HEK293 (cell line): ENCODE results near the gene FSTL4.

Experiments used
- CTCF ChIA-PET: fragments of 350-600 bp; formaldehyde crosslinking; extraction: SDS; loops from one replicate; lab custom pipeline; 2021; ENCODE audit warnings: antibody characterized with exemption; lab: Yijun Ruan, JAX
- POLR2A ChIA-PET: fragments of 300-600 bp; formaldehyde crosslinking; extraction: SDS; loops from one replicate; lab custom pipeline; 2020; ENCODE audit warnings: antibody characterized with exemption, inconsistent platforms; lab: Yijun Ruan, JAX
- H3K27ac ChIP-seq: fragments of 200-500 bp; sonication (Bioruptor generic); 2 replicates; pipeline ENCODE4 v1.5.1; 2014; ENCODE audit warnings: low read depth, low read length, control low read depth, inconsistent platforms; ENCODE audit errors: extremely low read depth
- H3K36me3 ChIP-seq, 2 experiments: fragments of 200-500 bp in 1 of 2; sonication (Bioruptor generic) in 1 of 2; 1 replicate in 1 of 2; 2 replicates in 1 of 2; pipeline ENCODE4 v1.5.1; 2014 to 2017; ENCODE audit warnings: inconsistent platforms in 2 of 2, low read length in 2 of 2; ENCODE audit not compliant: control insufficient read depth in 2 of 2, insufficient read depth in 1 of 2
- H3K4me1 ChIP-seq: fragments of 200-500 bp; sonication (Bioruptor generic); 2 replicates; pipeline ENCODE4 v1.5.1; 2014; ENCODE audit warnings: mild to moderate bottlenecking, low read length, inconsistent platforms; ENCODE audit not compliant: control insufficient read depth, insufficient read depth
- H3K4me3 ChIP-seq: 2 replicates; pipeline ENCODE4 v1.5.1; 2011; ENCODE audit warnings: low read depth, mild to moderate bottlenecking, control low read depth, low read length, moderate library complexity
- H3K9me3 ChIP-seq: fragments of 200-500 bp; sonication (Bioruptor generic); 2 replicates; pipeline ENCODE4 v1.5.1; 2014; ENCODE audit warnings: low read depth, low read length, inconsistent platforms; ENCODE audit not compliant: control insufficient read depth, insufficient read depth
- HOXA7 ChIP-seq: sonication (generic); formaldehyde crosslinking; IDR thresholded peaks from 2 replicates; pipeline ENCODE4 v1.8.1; 2022; ENCODE audit warnings: missing genetic modification reagents, borderline replicate concordance
- KLF17 ChIP-seq: fragments of 450-650 bp; formaldehyde crosslinking; IDR thresholded peaks from 2 replicates; pipeline ENCODE4 v1.5.1; 2016; ENCODE audit warnings: missing biosample characterization, missing genetic modification characterization
- REPIN1 ChIP-seq: fragments of 450-650 bp; formaldehyde crosslinking; IDR thresholded peaks from 2 replicates; pipeline ENCODE4 v1.5.1; 2017; ENCODE audit warnings: missing biosample characterization, missing genetic modification characterization, low read depth
- SP7 ChIP-seq: fragments of 450-650 bp; formaldehyde crosslinking; IDR thresholded peaks from 2 replicates; pipeline ENCODE4 v1.5.1; 2016; ENCODE audit warnings: missing biosample characterization, missing genetic modification characterization
- WT1 ChIP-seq: fragments of 450-650 bp; formaldehyde crosslinking; IDR thresholded peaks from 2 replicates; pipeline ENCODE4 v1.5.1; 2016; ENCODE audit warnings: missing biosample characterization, missing genetic modification characterization
- ZBTB26 ChIP-seq: fragments of 450-650 bp; formaldehyde crosslinking; optimal IDR thresholded peaks from 2 replicates; pipeline ENCODE3; 2016; ENCODE audit warnings: missing biosample characterization, mild to moderate bottlenecking, missing genetic modification characterization
- ZBTB48 ChIP-seq: fragments of 450-650 bp; formaldehyde crosslinking; IDR thresholded peaks from 2 replicates; pipeline ENCODE4 v1.5.1; 2016; ENCODE audit warnings: missing biosample characterization, missing genetic modification characterization
- ZBTB49 ChIP-seq: fragments of 450-650 bp; formaldehyde crosslinking; IDR thresholded peaks from 2 replicates; pipeline ENCODE4 v1.5.1; 2016; ENCODE audit warnings: missing biosample characterization, missing genetic modification characterization, low read depth
- ZBTB6 ChIP-seq: fragments of 450-650 bp; formaldehyde crosslinking; IDR thresholded peaks from 2 replicates; pipeline ENCODE4 v1.5.1; 2017; ENCODE audit warnings: missing biosample characterization, missing genetic modification characterization
- ZFHX2 ChIP-seq: fragments of 450-650 bp; formaldehyde crosslinking; conservative IDR thresholded peaks from 2 replicates; pipeline ENCODE4 v1.5.1; 2016; ENCODE audit warnings: missing biosample characterization, missing genetic modification characterization
- ZNF121 ChIP-seq: fragments of 450-650 bp; formaldehyde crosslinking; IDR thresholded peaks from 2 replicates; pipeline ENCODE4 v1.5.1; 2016; ENCODE audit warnings: missing biosample characterization, missing genetic modification characterization
- ZNF174 ChIP-seq: fragments of 450-650 bp; formaldehyde crosslinking; IDR thresholded peaks from 2 replicates; pipeline ENCODE4 v1.5.0; 2017; ENCODE audit warnings: missing biosample characterization, mild to moderate bottlenecking, missing genetic modification characterization
- ZNF2 ChIP-seq: fragments of 450-650 bp; formaldehyde crosslinking; IDR thresholded peaks from 2 replicates; pipeline ENCODE4 v1.5.1; 2016; ENCODE audit warnings: missing biosample characterization, missing genetic modification characterization
- ZNF23 ChIP-seq: fragments of 450-650 bp; formaldehyde crosslinking; IDR thresholded peaks from 2 replicates; pipeline ENCODE4 v1.5.1; 2016; ENCODE audit warnings: missing biosample characterization, missing genetic modification characterization, borderline replicate concordance
- ZNF37A ChIP-seq: fragments of 450-650 bp; IDR thresholded peaks from 2 replicates; pipeline ENCODE4 v1.5.1; 2018; ENCODE audit warnings: missing biosample characterization, missing genetic modification characterization
- ZNF423 ChIP-seq: fragments of 450-650 bp; formaldehyde crosslinking; IDR thresholded peaks from 2 replicates; pipeline ENCODE4 v1.5.1; 2016; ENCODE audit warnings: missing biosample characterization, missing genetic modification characterization
- ZNF488 ChIP-seq: fragments of 450-650 bp; formaldehyde crosslinking; IDR thresholded peaks from 2 replicates; pipeline ENCODE4 v1.5.1; 2016; ENCODE audit warnings: missing biosample characterization, missing genetic modification characterization
- ZNF544 ChIP-seq: fragments of 450-650 bp; formaldehyde crosslinking; IDR thresholded peaks from 2 replicates; pipeline ENCODE4 v1.5.0; 2017; ENCODE audit warnings: missing biosample characterization, missing genetic modification characterization
- ZNF555 ChIP-seq: fragments of 450-650 bp; formaldehyde crosslinking; conservative IDR thresholded peaks from 2 replicates; pipeline ENCODE4 v1.5.1; 2017; ENCODE audit warnings: missing biosample characterization, mild to moderate bottlenecking, missing genetic modification characterization, inconsistent platforms
- ZNF600 ChIP-seq: fragments of 450-650 bp; formaldehyde crosslinking; IDR thresholded peaks from 2 replicates; pipeline ENCODE4 v1.5.1; 2016; ENCODE audit warnings: missing biosample characterization, missing genetic modification characterization
- ZNF664 ChIP-seq: fragments of 450-650 bp; formaldehyde crosslinking; IDR thresholded peaks from 2 replicates; pipeline ENCODE4 v1.5.1; 2016; ENCODE audit warnings: missing biosample characterization, missing genetic modification characterization
- ZNF677 ChIP-seq: fragments of 450-650 bp; IDR thresholded peaks from 2 replicates; pipeline ENCODE4 v1.5.0; 2018; ENCODE audit warnings: missing biosample characterization, mild to moderate bottlenecking, missing genetic modification characterization, moderate library complexity
- ZNF76 ChIP-seq: fragments of 450-650 bp; formaldehyde crosslinking; IDR thresholded peaks from 2 replicates; pipeline ENCODE4; 2016; ENCODE audit warnings: low read depth, missing biosample characterization, missing genetic modification characterization, borderline replicate concordance
- ZNF776 ChIP-seq: fragments of 450-650 bp; formaldehyde crosslinking; IDR thresholded peaks from 2 replicates; pipeline ENCODE4 v1.5.0; 2017; ENCODE audit warnings: missing biosample characterization, missing genetic modification characterization, borderline replicate concordance
- ZNF830 ChIP-seq: fragments of 450-650 bp; IDR thresholded peaks from 2 replicates; pipeline ENCODE4 v1.5.0; 2018; ENCODE audit warnings: missing biosample characterization, missing genetic modification characterization, low read depth, mild to moderate bottlenecking, moderate library complexity
- ZNF843 ChIP-seq: fragments of 450-650 bp; formaldehyde crosslinking; IDR thresholded peaks from 2 replicates; pipeline ENCODE4 v1.5.1; 2016; ENCODE audit warnings: missing biosample characterization, missing genetic modification characterization
- ZSCAN5A ChIP-seq: fragments of 450-650 bp; formaldehyde crosslinking; IDR thresholded peaks from 2 replicates; pipeline ENCODE4 v1.5.1; 2016; ENCODE audit warnings: missing biosample characterization, missing genetic modification characterization
- TF ChIP-seq, protein P1 (sequence below): fragments of 450-650 bp; formaldehyde crosslinking; IDR thresholded peaks from 2 replicates; pipeline ENCODE4; 2016; ENCODE audit warnings: missing biosample characterization, missing genetic modification characterization

FSTL4 gene

GRCh38 chr5:133205649-133206048 lies 406.7 kb downstream of the FSTL4 start:
- POLR2A ChIA-PET: no interaction called here
- CTCF ChIA-PET: interaction anchor here (0.6 to 0.8 kb wide), 3 partner anchors 35 to 46 kb away, joined by 3 to 5 read pairs (median 4); no protein-coding TSS in a partner anchor
- H3K9me3 ChIP-seq: no peaks in the 10 kb centered on the region
- TF ChIP-seq ZNF76 (tag by site-specific recombination) (no peak), ZNF544 (tag by site-specific recombination) (no peak), ZSCAN5A (no peak), ZNF174 (tag by site-specific recombination) (no peak), ZNF830 (tag by site-specific recombination) (no peak), ZNF555 (tag by site-specific recombination) (no peak), ZNF121 (tag by site-specific recombination) (no peak), KLF17 (no peak)
- peaks cover 7% of the 10 kb centered on the region for H3K4me1 ChIP-seq
- H3K27ac ChIP-seq: no peak overlapping the region
- no peak overlapping the region for H3K4me3 ChIP-seq
- H3K36me3 ChIP-seq: no peaks in the 10 kb centered on the region

- no peaks in the 10 kb centered on the region for H3K36me3 ChIP-seq
- CTCF ChIA-PET: interaction anchor here (0.7 to 0.8 kb wide), 2 partner anchors 35 to 42 kb away, joined by 3 to 4 read pairs; no protein-coding TSS in a partner anchor
- H3K4me1 ChIP-seq: peaks cover 7% of the 10 kb centered on the region
- TF ChIP-seq ZNF37A (tag by site-specific recombination): no peak
- no peak for TF ChIP-seq ZBTB48 (tag by site-specific recombination)
- no peak for TF ChIP-seq ZNF23 (tag by site-specific recombination)
- no peak for TF ChIP-seq ZBTB6
- TF ChIP-seq REPIN1 (tag by site-specific recombination): no peak
- TF ChIP-seq ZNF677 (tag by site-specific recombination): no peak
- TF ChIP-seq ZNF776 (tag by site-specific recombination): no peak
- no peak for TF ChIP-seq ZBTB49 (tag by site-specific recombination)
- no peak for TF ChIP-seq ZNF2 (tag by site-specific recombination)
- no peak for TF ChIP-seq ZNF423 (tag by site-specific recombination)
- TF ChIP-seq ZNF600 (tag by site-specific recombination): no peak
- TF ChIP-seq ZNF488: no peak
- no peak for TF ChIP-seq ZNF843 (tag by site-specific recombination)
- TF ChIP-seq ZBTB26 (tag by site-specific recombination): no peak
- TF ChIP-seq WT1 (tag by site-specific recombination): no peak
- TF ChIP-seq, protein P1, sequence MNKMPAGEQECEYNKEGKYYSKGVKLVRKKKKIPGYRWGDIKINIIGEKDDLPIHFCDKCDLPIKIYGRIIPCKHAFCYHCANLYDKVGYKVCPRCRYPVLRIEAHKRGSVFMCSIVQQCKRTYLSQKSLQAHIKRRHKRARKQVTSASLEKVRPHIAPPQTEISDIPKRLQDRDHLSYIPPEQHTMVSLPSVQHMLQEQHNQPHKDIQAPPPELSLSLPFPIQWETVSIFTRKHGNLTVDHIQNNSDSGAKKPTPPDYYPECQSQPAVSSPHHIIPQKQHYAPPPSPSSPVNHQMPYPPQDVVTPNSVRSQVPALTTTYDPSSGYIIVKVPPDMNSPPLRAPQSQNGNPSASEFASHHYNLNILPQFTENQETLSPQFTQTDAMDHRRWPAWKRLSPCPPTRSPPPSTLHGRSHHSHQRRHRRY (tag by site-specific recombination): no peak
- no peak for TF ChIP-seq ZFHX2 (tag by site-specific recombination)
- TF ChIP-seq SP7 (tag by site-specific recombination): no peak
- no peak for TF ChIP-seq ZNF664 (tag by site-specific recombination)
- no peak for TF ChIP-seq HOXA7
- TF ChIP-seq, all 188 proteins: peak for 0
- Histone ChIP-seq H3K27ac (no peak overlapping the region), H3K9me3 (no peaks in the 10 kb centered on the region), H3K4me3 (no peak overlapping the region)
- POLR2A ChIA-PET: no interaction called here
Observed at GRCh38 chr5:133205204-133205603, 407.1 kb downstream of the FSTL4 start.
